NOMO-1 (cell line): ENCODE measurements around the gene OGFOD1.
"Not testable (repeated sequence)": the region's sequence is repeated elsewhere in the genome, so short reads cannot be mapped to it uniquely, and the experiment has no call there.

Experiments
- DNase-seq, 2 experiments: peaks; one replicate each; lab custom pipeline; 2025; ENCODE audit not compliant: unreplicated experiment in 2 of 2; lab: John Stamatoyannopoulos, UW

The OGFOD1 gene

DNA sequence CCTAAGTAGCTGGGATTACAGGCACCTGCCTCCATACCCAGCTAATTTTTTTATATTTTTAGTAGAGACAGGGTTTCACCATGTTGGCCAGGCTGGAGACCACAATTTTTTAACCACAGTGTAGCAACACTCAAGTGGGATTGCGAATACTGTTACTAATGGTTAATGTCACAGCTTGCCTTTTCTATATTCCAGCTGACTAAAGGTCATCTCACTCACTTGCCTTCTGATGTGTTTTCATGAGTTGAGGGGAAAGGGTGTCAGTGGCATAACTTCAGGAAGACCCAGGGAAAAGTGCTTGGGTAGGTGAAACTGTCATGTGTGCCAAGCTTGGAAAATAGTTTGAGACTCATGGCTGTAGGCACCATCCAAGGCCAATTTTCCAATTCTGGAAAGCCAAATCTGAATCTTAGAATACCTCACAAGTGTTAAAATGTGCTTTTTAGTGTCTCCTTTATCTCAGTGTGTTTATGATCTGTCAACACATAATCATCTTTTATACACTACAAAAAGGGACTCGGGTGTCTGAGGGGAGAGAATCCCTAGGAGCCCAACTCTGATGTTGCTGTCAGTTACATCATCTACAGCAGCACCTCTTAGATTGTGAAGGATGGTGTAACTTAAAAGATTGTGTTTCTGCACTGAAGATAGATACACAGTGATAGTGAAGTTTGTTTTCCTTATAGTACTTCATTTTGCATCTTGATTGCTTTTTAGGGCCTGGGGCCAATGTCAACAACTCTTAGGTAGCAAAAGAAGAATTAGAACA is 27.1 kb downstream of the OGFOD1 start:
- peak; percentile 20 to 35 for DNase-seq

DNA sequence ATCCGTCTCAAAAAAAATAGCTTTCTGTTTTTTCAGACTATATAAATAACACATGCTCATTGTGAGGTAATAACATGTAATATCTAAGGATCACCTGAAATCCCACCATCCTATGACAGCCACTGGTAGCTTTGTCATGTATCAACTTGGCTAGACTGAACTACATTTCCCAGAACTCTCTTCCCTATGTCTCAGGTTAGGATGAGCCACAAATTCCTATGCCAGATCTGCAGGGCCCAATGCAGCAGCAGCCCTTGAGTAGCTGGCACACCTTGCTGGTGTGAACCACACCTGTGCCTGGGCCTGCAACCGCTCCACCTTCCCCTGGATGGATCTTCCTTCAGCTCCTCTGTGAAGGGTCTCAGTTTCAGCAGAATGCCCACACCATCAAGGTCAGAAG is 28.1 kb downstream of the OGFOD1 start:
- DNase-seq: no peak

DNA sequence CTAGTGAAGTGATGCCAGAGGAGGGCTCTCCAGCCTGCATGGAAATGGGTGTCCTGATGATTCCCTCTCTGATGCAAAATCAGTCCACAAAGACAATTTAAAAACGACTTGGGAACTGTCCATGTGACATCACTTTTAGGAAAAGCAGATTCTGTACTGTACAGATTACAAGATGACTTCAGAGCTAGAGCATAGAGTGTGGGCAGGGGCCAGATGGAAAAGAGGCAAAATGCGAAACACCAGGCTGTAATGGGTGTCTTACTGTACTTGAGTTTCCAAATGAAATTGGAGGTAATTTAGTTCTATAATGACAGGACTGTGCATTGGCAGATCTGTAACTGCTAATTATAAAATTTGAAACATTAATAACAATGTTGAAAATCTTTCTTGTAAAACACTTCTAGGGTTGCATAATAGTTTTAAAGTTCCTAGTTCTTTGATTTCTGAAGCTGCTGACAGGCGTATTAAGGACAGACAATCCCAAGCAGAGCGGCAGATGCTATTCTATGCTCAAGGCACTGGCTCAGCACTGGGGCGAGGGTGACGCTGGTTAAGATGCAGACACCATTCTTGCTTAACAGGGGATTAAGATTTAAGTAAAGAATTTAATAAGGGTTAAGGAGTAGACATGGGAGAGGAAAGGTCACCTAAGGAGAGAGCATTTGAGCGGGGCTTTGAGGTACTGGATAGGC is 29.6 kb downstream of the OGFOD1 start:
- no peak for DNase-seq

DNA sequence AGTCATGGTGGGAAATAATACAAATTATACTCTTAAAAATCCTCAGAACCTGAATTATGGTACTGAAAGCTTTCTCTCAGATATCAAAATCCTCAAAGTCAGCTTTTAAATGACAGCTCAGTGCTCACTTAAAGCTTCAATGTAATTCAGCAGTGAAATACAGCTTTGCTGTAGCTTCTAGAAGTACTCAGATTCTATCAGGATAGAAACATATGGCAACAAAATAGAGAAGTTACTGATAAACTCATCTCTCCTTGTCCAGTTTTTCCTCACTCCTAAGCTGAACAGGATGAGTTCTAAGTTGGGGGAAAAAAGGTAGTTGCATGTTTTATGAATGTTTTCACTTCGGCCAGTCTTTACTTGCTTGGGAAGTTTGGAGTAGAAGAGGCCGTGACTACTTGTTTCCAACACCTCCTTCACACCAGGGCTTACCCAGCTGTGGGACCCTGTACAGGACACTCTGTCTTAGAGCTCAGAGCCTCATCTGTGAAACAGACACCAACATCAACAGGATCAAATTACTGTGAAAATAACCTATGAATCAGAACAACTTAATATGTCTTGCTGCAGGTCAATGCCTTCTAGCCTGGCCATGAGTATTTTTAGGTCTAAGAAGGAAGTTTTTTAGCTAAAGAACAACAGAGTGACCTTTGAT is 30.2 kb downstream of the OGFOD1 start:
- no peak for DNase-seq

DNA sequence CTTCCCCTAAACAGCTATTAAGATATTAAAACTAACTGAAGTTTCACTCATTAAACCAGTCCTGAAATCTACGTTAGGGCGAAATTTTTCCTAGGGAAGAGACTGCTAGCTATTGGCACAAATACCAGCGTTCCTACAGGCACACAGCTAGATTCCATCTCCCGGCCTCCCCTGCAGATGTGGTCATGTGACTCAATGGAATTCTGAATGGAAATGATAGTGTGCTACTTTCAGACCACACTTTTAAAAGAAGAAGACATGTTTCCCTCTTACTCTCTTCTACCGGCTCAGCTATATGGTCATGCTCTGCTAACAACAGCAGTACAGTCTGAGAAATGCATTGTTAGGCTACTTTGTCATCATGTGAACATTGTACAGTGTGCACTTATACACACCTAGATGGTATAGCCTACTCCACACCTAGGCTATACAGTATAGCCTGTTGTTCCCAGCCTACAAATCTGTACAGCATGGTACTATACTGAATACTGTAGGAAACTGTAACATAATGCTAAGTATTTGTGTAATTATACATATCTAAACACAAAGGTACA is 31.4 kb downstream of the OGFOD1 start:
- DNase-seq: no peak

DNA sequence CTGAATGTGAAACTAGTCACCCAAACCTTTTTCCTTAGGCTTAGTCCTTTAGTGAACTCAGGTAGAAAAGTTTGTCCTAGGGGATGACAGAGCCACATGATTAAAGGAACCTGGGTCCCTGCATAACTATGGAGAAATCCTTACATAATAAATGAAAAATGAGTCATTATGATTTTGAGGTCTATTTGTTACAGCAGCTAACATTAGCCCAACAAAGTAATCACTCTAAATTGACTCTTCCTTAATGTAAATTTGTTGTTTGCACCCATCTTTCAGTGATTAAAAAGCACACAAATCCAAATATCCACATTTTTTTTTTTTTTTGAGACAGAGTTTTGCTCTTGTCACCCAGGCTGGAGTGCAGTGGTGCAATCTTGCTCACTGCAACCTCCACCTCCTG is 32.0 kb downstream of the OGFOD1 start:
- DNase-seq: no peak

DNA sequence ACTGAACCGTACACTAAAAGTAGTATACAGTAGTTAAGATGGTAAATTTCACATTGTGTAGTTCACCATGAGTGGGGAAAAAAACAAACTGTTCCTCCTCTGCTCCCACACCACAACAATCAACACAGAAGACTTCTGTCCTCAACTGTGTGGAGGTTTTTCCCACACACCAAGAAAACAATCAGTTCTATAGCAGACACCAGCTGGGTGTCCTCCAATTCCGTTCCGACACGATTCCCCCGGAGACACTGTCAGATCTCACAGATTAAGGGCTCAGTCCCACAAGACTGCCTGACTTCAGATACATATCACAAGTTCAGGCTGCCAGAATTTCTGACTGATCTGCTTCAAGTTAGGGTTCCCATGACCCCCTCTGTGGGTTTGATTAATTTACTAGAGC is 36.7 kb downstream of the OGFOD1 start:
- no peak for DNase-seq

DNA sequence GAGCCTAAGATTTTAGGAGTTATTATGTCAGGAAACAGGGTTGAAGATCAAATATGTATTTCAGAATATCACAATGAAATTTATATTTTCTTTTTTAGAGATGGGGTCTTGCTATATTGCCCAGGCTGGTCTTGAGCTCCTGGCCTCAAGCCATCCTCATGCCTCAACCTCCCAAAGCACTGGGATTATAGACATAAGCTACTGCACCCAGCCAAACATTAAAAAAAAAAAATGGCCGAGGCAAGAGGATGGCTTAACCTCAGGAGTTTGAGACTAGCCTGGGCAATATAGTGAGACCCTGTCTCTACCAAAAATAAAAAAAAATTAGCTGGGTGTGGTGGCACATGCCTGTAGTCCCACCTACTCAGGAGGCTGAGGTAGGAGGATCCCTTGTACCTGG is 37.5 kb downstream of the OGFOD1 start:
- DNase-seq: not testable (repeated sequence)

DNA sequence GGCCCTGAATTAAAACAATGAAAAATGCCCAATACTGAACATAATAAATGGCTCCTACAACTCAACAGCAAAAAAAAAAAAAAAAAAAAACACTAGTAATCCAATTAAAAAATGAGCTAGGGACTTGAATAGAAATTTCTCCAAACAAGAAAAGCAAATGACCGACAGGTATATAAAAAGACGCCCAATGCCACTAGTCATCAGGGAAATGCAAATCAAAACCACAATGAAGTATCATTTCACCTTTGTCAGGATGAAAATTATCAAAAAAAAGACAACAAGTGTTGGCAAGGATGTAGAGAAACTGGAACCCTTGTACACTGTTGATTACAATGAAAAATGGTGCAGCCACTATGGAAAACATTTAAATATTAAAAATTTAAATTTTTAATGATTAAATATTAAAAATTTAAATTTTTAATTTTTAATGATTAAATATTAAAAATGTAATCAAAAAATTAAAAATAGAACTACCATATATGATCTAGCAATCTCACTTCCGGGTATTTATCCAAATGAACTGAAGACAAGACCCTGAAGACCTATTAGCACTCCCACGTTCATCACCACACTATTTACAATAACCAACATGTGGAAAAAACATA is 40.4 kb downstream of the OGFOD1 start:
- DNase-seq: no peak

DNA sequence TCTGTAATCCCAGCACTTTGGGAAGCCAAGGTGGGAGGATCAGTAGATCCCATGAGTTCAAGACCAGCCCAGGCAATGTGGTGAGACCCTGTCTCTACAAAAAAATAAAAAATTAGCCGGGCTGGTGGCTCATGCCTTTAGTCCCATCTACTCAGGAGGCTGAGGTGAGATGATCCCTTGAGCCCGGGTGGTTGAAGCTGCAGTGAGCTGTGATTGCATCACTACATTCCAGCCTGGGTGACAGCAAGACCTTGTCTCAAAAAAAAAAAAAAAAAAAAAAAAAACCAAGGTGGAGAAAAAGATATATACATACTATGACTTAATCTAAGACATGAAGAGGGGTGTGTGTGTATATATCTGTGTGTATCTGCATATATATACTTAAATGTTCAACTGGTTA is 41.8 kb downstream of the OGFOD1 start:
- DNase-seq: no peak

DNA sequence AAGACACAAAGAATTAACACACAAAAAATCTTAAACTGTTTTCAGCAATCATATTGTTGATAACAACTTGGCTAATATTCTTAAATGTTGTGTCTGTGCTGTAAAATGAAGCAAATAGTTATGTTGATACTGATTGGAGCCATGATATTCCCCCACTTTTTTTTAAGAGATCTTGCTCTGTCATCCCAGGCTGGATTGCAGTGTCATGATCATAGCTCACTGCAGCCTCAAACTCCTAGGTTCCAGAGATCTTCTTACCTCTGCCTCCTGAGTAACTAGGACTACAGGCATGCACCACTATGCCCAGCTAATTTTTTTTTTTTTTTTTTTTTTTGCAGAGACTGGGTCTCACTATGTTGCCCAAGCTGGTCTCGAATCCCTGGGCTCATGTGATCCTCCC is 42.5 kb downstream of the OGFOD1 start:
- no peak for DNase-seq

DNA sequence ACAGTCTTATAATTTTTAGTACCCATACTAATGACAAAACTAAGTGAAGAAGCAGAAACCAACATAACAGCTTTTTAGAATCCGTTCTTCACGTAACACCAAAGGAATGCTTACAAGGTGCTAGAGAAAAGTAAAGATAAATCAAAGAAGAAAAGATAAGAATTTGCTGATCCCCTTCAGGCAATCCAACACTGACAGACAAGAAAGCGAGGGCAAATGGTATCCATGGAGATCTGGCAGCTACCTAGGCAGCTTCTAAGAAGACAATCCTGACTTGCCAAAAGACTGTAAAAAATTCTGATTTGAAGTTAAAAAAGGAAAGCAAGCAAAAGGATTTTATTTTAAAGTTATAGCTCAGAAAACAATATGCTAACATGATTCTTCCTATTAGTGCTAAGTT is 53.8 kb downstream of the OGFOD1 start:
- no peak for DNase-seq

DNA sequence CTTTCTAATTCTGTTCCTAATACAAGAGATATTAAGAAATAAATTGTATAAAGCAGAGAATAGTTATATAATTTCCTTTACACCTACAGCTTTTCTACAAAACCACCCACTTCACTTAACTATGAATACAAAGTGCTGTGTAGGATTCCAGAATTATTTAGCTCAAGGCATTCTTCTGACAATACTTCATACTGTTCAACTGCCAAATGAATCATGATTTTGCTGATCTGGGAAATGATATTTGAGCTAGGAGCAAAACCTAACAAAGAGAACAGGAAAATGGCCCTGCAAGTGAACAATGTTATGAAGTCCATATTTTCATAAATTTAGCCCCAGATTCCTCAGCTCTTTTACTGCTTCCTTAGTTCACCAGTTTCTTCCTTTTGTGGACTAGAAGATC is 55.6 kb downstream of the OGFOD1 start:
- DNase-seq: no peak

DNA sequence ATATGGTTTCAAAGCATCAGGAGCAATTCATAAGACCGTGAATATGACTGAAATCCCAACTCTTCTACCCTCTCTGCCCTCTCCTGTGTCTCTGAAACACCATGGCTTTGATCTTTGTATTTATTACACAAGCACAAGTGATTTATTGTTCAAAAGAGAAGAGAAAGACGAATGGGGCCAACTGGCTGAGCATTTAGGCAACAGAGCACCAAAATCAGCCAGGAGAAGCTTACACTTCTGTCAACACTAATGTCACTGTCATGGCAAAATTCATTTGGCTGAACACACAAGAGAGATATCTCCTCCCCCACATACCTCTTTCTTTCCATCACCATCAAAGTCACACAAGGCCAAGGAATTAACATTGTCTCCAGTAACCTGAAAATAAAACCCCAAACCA is 59.2 kb downstream of the OGFOD1 start:
- DNase-seq: no peak

DNA sequence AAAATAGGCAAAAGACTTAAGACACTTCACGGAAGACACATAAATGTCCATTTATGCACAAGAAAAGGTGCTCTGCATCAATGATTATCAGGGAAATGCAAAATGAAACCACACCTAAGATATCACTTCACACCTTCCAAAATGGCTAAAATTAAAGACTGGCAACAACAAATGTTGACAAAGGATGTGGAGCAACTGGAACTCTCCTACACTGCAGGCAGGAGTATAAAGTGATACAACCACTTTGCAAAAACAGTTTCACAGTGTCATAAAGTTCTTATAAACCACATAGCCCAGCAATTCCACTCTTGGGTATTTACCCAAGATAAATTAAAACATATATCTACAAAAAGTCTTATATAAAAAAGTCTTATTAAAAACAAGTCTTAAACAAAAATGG is 60.7 kb downstream of the OGFOD1 start:
- no peak for DNase-seq

DNA sequence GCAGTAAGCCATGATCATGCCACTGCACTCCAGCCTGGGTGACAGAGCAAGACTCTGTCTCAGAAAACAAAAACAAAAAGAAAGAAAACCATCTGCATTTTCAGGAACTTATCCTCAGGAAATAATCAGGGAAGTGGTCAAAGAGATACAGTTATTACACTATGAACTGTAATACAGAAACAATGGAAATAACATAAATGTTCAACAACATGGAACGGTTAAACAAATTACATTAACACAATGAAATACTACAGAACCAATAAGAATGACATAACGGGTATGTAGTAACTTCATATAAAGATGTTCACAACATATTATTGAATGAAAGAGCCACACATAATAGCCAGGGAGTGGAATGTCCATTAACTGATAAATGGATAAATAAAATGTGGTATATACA is 61.7 kb downstream of the OGFOD1 start:
- DNase-seq: no peak

DNA sequence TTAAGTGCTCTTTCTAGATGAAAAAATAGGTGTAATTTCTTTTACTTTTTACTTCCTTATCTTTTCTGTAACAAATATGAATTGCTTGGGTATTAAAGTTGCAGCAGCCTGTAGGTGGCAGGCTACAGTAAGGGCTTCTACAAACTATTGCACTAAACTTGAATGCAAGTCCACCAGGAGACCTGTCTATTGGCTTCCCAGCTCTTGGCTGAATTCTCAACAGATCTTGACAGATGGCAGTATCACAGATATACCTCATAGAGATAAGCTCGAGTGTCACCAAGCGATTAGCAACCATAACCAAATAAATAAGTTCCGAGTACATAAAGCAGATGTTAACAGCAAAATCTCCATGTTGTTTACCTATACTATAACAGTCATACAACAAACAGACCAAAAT is 62.6 kb downstream of the OGFOD1 start:
- DNase-seq: peak; percentile 33 to 70

DNA sequence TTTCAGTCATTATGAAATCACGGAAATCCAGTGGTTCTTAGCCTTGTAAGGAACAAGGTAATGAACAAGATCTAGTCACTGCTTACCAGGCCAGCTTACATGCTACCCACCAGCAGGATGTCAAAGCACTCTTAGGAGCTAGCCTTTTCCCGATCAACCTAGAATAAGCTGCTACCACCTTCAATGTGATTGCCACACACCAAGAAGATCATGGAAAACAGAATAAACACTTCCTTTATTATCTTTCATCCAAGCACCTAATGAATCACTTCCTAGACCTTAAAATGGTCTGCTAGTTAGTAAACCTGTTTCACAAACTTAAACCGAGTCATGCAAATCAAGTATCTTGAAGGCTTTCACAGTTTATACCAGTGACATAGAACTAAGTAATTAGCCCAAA is 63.5 kb downstream of the OGFOD1 start:
- no peak for DNase-seq

DNA sequence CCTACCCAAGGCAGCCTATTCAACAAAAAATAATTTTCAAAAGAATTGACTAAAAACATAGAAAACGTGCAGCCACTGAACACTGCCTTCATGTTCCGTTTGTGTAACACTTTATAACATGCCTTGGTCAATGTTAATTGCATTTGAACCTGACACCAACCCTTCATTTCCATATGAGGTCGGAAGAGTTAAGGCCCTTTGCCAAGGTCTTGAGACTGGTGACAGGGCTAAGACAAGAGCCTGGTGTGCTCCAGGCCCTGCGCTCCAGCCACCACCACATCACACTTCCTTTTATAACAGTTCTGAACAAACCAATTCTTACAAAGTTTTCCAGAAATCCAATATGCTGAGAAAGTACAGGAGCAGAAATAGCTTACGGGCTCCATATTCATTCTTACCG is 64.3 kb downstream of the OGFOD1 start:
- DNase-seq: no peak

DNA sequence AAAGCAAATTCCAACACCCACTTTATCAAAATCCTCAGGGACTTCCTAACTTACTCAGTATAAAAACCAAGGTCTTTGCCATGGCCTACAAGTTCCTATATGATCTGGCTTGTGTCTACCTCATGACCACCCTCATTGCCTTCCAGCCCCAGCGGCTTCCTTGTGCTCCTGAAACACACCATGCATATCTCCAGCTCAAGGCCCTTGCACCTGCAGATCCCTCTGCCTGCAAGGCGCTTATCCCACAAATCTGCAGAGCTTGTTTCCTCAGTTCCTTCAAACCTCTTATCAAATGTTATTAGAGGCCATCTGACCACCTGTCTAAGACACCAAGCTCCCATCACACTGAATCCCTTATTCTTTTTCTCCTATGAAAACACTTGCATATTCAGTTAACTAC is 65.9 kb downstream of the OGFOD1 start:
- no peak for DNase-seq

DNA sequence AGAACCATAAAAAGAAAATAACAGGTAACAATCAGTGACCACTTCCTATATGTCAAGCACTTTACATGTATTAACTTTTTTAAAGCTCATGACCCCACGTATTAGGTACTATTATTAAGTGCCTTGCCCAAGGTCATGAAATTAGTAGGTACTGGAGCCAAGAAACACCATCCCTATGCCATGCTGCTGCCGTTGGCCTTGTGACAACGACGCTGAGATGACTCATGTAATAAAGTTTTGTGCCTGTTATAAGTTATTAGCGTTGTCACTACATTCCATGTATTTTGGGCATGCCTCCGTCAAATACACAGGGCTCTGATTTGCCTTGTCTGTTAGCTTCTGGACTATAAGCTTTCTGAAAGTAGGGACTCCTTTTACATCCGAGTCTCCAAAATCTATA is 67.1 kb downstream of the OGFOD1 start:
- DNase-seq: no peak
